GM12878 (cell line): ENCODE results near the gene C16orf87. TPM values are rescaled to one million over a fixed set of nuclear protein-coding genes. Genes with fewer than 3 reads are reported as not detected.

Source experiments
- BCL11A ChIP-seq: IDR thresholded peaks from 2 replicates; pipeline ENCODE4 v1.6.1; 2011; ENCODE audit warnings: low read depth, low read length
- CREB1 ChIP-seq: IDR thresholded peaks from 2 replicates; pipeline ENCODE4 v1.6.1; 2012; ENCODE audit warnings: low read depth, mild to moderate bottlenecking, inconsistent platforms
- CUX1 ChIP-seq: IDR thresholded peaks from 2 replicates; pipeline ENCODE4 v1.6.1; 2012; ENCODE audit warnings: improper control_type of control experiment, low read depth, low read length; ENCODE audit not compliant: insufficient replicate concordance
- E2F8 ChIP-seq: fragments of 450-650 bp; IDR thresholded peaks from 2 replicates; pipeline ENCODE4 v1.6.1; 2018; ENCODE audit warnings: mild to moderate bottlenecking, low read depth, moderate library complexity; ENCODE audit not compliant: partially characterized antibody
- ELK1 ChIP-seq: IDR thresholded peaks from 2 replicates; pipeline ENCODE4 v1.6.1; 2012; ENCODE audit warnings: low read depth, low read length, improper control_type of control experiment
- ETV6 ChIP-seq, 2 experiments: fragments of 450-650 bp in 1 of 2; IDR thresholded peaks in 1 of 2; conservative IDR thresholded peaks in 1 of 2; 2 replicates each; pipeline ENCODE4 v1.6.1; 2014; ENCODE audit warnings: antibody characterized with exemption in 1 of 2, borderline replicate concordance in 1 of 2, low read depth in 1 of 2, mild to moderate bottlenecking in 1 of 2, moderate library complexity in 1 of 2
- PRDM15 ChIP-seq: fragments of 450-650 bp; formaldehyde crosslinking; IDR thresholded peaks from 2 replicates; pipeline ENCODE4 v1.4.0; 2020; ENCODE audit warnings: mild to moderate bottlenecking, moderate library complexity
- RB1 ChIP-seq: fragments of 450-650 bp; formaldehyde crosslinking; IDR thresholded peaks from 2 replicates; pipeline ENCODE4 v1.6.1; 2017; ENCODE audit warnings: mild to moderate bottlenecking, borderline replicate concordance
- REST ChIP-seq: IDR thresholded peaks from 2 replicates; pipeline ENCODE4 v1.6.1; 2012; ENCODE audit warnings: mild to moderate bottlenecking, low read depth, low read length
- SREBF1 ChIP-seq: IDR thresholded peaks from 2 replicates; pipeline ENCODE4 v1.6.1; 2012; ENCODE audit warnings: mild to moderate bottlenecking, low read length
- ZNF274 ChIP-seq: IDR thresholded peaks from one replicate; pipeline ENCODE4 v1.8.0; 2011; ENCODE audit not compliant: insufficient read length, insufficient read depth
- polyA plus RNA-seq, 11 experiments: library from polyadenylated mRNA; depleted of rRNA in 4 of 11; unstranded in 6 of 11; stranded (reverse) in 5 of 11; fragments of >200 nt; fragmentation: Nextera tagmentation in 4 of 11; fragmentation: Illumina TruSeq in 1 of 11; extraction: Ambion mirVana in 4 of 11; extraction: Trizol in 1 of 11; gene quantifications; 1 replicate in 1 of 11; 2 replicates in 10 of 11; pipeline versions ENCODE4 v1.2.1 to v1.2.3, GENCODE V29; 2011 to 2016; ENCODE audit warnings: inconsistent platforms in 2 of 11, missing spikeins in 2 of 11, low read depth in 1 of 11
- total RNA-seq, 4 experiments: library from RNA; depleted of rRNA in 3 of 4; stranded (reverse); fragments of >200 nt in 3 of 4; fragmentation: Illumina TruSeq in 1 of 4; extraction: Trizol in 1 of 4; gene quantifications; 2 replicates each; pipeline versions ENCODE4 v1.2.1 to v1.2.3, GENCODE V29; 2013 to 2021

Gene C16orf87
- total and polyA plus RNA-seq, 10 of the 15 experiments (the other 5 are each of a cell fraction or from before 2014, with no cell fraction given) = 18.4 to 72.6 (median 31.0) TPM

- TF ChIP-seq E2F8 (no peak), ELK1 (no peak), CUX1 (no peak), CREB1 (no peak; the same call in 1 of the 2 replicates), ZNF274 (no peak), BCL11A (no peak), REST (no peak), ETV6 (conservative IDR thresholded peaks at IDR 0.05 in 1 of 2, IDR thresholded peaks at IDR 0.05 in 1 of 2; ENCODE audit: borderline replicate concordance in 1 of 2, low read depth in 1 of 2) (no peak), RB1 (peak; percentile 69; the same call in 1 of the 2 replicates), PRDM15 (CRISPR knock-in tag) (no peak), SREBF1 (no peak)
These were observed at the start of gene C16orf87 (continued) for GRCh38 chr16:46830902-46831647.
